Myocyte (in vitro differentiated cells): ENCODE measurements around the gene CTAGE4. TPM values are rescaled to one million over a fixed set of nuclear protein-coding genes. Genes with fewer than 3 reads are reported as not detected.
"Not testable (repeated sequence)": the region's sequence is repeated elsewhere in the genome, so short reads cannot be mapped to it uniquely, and the experiment has no call there.

Experiments used
- DNase-seq: peaks from one replicate; pipeline ENCODE4 v3.0.0-alpha.2; 2012; ENCODE audit warnings: low read depth
- polyA plus RNA-seq: library from polyadenylated mRNA; unstranded; fragments of >200 nt; gene quantifications from one replicate; pipeline ENCODE4 v1.2.1, GENCODE V29; 2012; ENCODE audit warnings: missing spikeins
- total RNA-seq: library from RNA; depleted of rRNA; stranded (reverse); fragments of >200 nt; gene quantifications from 2 replicates; pipeline ENCODE4 v1.2.3, GENCODE V29; 2014

CTAGE4 gene, protein sequence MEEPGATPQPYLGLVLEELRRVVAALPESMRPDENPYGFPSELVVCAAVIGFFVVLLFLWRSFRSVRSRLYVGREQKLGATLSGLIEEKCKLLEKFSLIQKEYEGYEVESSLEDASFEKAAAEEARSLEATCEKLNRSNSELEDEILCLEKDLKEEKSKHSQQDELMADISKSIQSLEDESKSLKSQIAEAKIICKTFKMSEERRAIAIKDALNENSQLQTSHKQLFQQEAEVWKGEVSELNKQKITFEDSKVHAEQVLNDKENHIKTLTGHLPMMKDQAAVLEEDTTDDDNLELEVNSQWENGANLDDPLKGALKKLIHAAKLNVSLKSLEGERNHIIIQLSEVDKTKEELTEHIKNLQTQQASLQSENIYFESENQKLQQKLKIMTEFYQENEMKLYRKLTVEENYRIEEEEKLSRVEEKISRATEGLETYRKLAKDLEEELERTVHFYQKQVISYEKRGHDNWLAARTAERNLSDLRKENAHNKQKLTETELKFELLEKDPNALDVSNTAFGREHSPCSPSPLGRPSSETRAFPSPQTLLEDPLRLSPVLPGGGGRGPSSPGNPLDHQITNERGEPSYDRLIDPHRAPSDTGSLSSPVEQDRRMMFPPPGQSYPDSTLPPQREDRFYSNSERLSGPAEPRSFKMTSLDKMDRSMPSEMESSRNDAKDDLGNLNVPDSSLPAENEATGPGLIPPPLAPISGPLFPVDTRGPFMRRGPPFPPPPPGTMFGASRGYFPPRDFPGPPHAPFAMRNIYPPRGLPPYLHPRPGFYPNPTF
- not detected in 2 replicates for total RNA-seq
- polyA plus RNA-seq: not detected

DNA sequence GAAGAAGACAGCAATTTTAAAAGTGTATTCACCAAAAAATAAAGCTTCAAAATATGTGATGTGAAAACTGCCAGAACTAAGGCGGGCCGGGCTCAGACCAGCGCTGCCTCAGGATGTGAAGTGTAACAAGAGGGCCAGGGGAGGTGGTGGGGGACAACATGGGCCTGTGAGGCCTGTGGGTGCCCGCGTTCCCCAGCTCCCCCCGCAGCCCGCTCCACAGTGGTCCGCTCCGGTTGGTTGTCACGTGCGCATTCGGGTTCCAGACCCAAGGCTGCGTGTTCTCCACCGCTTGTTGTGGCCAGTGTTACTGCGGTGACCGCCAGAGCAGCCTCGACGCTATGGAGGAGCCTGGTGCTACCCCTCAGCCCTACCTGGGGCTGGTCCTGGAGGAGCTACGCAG lies at the start of gene CTAGE4:
Gene CTAGE4 (plus strand): TSS at position 301 of the 400 bp plus-strand sequence. CDS start 38 bp downstream, at position 339.
- DNase-seq: not testable (repeated sequence)

DNA sequence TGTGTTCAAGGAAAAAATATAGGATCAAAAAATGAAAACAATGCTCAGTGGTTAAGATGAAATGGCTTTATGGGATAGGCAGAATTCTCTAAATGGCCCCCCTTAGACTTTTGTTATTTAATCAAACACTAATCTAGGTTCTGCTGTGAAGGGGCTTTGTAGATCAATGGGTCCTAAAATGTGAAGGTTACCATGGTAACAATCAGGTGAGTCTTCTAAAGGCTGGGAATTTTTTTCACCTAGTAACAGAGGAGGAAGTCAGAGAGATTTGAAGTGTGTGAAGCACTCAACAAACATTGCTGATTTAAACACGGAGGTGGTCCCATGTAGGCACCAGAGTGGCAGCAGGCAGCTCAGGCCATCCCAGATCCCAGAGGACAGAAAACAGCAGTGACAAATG lies 49.1 kb upstream of the CTAGE4 start:
- no peak for DNase-seq

DNA sequence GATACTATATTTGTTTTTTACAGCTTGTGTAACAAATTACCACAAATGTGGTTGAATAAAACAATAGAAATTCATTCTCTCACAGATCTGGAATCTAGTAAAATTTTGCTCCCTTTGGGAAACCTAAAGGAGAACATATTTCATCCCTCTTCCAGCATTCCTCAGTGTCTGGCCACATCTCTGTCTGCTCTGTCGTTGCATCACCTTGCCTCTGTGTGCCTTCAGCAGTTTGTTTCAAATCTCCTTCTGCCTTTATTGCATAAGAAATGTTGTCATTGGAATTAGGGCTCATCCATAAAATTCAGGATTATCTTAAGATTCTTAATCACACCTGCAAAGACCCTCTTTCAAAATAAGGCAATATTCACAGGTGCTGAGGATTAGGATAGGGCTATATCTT lies 45.8 kb upstream of the CTAGE4 start:
- DNase-seq: no peak

DNA sequence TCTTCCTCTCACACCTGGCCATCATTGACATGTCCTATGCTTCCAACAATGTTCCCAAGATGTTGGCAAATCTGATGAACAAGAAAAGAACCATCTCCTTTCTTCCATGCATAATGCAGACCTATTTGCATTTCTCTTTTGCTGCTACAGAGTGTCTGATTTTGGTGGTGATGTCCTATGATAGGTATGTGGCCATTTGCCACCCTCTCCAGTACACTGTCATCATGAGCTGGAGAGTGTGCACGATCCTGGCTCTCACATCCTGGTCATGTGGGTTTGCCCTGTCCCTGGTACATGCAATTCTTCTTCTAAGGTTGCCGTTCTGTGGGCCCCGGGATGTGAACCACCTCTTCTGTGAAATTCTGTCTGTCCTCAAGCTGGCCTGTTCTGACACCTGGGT lies 41.1 kb upstream of the CTAGE4 start:
- DNase-seq: no peak

DNA sequence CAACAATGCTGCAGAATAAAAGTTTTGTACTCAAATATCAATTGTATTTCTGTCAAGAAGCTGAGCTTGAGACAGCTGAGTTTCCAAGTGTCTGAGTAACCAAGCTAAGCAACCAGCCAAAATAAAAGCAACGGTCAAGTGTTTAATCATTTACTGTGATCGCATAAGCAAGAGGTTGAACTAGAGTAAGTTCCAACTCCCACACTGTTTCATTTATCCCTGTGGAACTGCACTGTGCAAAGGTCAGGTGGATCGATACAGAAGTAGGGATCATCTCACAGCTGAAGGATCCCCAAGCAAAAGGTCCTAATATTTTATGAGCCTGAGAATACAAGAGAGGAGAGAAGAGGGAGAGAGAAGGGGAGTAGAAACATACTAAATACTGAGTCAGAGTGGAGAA lies 38.8 kb upstream of the CTAGE4 start:
- DNase-seq: no peak

DNA sequence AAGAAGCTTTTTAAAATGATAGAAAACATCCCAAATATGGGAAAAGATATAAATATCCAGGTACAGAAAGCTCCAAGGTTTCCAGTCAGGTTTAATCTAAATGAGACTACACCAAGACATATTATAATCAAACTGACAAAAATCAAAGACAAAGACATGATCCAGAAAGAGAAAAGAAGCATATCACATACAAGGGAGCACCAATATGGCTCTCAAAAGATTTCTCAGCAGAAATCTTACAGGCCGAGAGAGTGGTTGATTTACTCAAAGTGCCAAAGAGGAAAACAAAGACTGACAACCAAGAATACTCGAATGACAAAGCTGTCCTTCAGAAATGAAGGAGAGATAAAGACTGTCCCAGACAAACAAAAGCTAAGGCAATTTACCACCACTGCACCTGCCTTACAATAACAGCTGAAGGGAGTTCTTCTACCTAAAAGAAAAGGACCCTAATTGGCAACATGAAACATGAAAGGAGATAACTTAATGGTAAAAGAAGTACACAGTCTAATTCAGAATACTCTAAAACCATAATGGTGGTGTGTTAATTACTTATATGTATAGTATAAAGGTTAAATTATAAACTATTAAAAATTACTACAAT lies 34.9 kb upstream of the CTAGE4 start:
- no peak for DNase-seq

DNA sequence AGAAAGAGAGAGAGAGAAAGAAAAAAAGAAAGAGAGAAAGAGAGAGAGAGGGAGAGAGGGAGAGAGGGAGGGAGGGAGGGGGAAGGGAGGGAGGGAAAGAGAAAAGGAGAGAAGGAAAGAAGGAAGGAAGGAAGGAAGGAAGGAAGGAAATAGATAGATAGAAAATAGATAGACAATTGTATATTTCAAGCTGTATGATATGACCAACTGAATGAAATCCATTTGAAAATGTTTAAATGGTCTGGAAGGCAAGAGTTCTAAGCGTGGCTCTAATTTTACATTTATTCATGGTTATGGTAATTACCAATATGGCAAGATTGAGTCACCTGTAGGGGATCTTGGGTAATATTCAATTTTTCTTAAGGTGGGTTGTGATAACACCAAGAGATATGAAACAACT lies 24.4 kb upstream of the CTAGE4 start:
- DNase-seq: no peak

DNA sequence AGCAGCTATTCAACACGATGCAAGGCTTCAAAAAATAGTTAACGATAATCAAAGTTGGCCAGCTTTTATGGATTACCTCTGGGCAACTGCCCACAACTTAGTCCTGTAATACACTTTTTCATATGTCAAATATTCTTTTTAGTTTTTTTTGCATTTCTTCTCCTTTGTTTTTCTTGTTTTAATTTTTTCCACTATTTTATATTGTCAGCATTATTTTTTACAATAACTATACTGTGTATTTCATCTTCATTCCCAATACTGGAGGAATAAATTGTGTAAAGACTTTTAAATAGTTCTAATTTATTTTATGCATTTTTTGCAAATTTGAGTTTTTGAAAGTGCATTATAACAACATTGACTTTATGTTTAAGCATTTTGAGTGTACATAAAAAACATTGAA lies 18.5 kb upstream of the CTAGE4 start:
- DNase-seq: no peak

DNA sequence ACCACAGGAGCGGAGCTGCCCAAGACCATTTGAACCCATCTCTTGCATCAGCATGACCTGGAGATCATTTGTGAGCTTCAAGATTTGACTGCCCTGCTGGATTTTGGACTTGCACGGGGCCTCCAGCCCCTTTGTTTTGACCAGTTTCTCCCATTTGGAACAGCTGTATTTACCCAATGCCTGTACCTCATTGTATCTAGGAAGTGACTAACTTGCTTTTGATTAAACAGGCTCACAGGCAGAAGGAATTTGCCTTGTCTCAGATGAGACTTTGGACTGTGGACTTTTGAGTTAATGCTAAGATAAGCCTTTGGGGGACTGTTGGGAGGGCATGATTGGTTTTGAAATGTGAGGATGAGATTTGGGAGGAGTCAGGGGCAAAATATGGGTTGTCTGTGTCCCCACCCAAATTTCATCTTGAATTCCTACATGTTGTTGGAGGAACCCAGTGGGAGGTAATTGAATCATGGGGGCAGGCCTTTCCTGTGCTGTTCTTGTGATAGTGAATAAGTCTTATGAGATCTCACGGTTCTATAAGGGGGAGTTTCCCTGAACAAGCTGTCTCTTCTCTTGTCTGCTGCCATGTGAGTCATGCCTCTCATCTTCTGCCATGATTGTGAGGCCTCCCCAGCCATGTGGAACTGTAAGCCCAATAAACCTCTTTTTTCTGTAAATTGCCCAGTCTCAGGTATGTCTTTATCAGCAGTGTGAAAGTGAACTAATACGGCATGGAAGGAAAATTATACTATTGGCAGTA lies 11.5 kb upstream of the CTAGE4 start:
- DNase-seq: not testable (repeated sequence)

DNA sequence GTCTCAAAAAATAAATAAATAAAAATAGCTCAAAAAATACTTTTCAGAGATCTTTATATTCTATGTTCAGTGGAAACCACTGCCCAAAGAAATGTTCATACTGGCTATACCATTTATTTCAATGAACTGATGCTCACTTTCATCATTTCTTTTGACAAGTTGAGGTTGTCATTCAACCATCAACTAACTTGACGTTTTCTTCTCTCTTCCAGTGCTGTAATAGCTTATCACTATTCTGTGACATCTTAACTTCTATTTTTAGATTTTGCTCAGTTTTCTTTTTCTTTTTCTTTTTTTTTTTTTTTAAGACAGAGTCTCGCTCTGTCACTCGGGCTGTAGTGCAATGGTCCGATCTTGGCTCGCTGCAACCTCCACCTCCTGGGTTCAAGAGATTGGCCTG lies 8.7 kb upstream of the CTAGE4 start:
- no peak for DNase-seq

DNA sequence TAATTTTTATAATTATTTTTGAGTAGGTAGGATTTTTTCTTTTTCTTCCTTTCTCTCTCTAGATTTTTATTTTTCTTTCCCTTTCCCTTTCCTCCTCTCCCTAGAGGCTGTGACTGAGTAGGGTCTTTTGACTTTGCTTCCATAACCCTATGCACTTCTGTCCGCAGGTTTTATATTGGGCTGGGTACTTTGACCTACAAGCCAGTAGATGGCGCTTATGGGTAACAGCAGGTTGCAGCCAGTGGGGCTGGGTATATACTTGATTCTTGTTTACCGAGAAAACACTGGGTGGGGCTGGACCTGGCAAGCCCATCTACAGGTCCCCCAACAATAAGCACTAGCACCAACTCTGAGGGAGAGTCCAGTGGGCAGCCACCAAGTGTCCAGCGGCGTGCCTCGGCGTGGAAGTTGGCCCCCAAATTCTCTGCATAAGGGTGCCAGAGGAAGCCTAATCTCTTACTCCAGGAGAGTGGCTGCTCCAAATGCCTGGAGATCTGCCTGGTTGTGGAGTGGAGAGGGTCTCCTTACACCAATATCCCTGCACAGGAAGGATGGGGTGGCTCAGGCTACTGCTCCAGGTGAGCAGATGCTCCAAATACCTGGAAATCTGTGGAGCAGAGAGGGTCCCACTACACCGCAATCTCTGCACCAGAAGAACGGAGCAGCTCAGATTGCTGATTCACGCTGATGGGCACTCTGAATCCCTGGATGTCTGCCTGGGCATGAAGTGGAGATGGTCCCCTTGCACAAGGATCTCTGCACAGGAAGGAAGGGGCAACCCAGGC lies 4.7 kb upstream of the CTAGE4 start:
- peak; percentile 12 for DNase-seq

DNA sequence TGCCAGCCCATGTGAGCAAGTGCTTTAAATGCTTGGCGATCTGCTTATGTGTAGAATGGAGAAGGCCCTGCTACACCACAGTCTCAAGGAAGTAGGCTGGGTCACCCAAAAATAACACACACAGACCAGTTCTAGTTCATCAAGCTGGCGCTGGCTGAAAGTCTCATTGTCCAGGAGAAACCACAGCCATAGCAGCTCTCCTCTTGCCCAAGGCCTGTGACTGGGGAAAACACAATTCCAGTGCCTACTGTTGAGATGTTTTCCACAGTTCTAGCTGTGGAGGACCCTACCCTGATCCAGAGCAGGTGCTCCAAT lies 4.1 kb upstream of the CTAGE4 start:
- DNase-seq: not testable (repeated sequence)

DNA sequence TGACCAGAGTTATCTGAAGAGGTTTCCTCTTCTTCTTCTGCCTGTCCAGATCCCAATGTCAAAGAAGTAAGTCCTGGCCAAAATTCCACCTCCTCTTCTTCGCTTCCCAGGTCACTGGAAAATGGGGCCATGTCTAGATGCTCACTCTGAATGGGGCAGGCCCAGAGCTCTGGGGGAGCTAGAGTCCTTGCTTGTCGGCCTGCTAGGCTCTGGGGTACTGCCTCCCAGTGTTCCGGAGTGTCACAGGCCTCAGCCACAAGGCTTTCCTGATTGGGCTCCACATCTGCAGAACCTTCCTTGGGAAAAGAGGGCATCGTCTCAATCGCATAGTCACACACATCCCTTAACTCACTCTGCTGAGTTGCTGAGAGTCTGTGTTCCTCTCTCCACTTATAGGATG lies 4.6 kb downstream of the CTAGE4 start:
- DNase-seq: not testable (repeated sequence)

DNA sequence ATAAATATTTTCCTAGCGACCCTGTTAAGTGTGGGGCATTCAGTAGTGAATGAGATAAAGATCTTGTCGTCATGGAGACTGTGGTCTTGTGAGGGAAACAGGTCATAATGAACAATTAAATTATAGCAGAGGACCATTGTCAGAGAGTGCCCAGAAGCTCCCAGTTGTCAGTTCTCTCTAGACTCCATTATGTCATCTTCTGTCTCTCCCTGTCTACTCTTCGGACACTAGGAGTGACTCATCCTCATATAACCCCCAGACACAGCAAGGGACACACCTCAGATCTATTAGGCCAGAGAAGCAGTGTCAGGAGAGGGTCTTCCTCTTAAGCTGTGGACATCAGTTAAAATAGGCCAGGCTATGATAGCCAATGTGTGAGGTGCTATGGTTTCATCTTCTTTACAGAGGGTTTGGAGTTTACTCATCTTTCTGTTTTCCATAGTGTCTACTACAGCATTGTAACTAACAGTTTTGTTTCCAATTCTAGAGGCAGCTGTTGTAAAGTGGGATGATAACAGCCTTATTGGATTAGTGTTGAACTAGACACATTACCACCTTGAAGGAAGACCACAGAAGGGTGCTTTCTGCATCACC lies 5.4 kb downstream of the CTAGE4 start:
- not testable (repeated sequence) for DNase-seq

DNA sequence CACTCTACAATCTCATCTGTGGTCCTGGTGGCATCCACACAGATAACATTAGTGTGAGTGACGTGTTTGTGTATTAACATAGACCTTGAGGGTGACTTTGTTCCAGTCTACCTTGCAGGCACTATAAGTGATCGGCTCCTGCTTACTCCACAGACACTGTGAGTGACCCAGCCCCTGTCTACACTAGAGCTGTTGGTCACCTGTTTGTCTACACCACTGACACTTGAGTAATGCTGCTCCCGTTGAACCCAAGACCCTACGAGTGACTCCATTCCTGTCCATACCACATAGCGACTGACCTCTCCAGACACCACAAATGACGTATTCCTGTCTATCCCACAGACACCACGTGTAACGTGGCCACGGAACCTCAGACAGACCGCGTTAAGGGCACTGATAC lies 10.5 kb downstream of the CTAGE4 start:
- not testable (repeated sequence) for DNase-seq

DNA sequence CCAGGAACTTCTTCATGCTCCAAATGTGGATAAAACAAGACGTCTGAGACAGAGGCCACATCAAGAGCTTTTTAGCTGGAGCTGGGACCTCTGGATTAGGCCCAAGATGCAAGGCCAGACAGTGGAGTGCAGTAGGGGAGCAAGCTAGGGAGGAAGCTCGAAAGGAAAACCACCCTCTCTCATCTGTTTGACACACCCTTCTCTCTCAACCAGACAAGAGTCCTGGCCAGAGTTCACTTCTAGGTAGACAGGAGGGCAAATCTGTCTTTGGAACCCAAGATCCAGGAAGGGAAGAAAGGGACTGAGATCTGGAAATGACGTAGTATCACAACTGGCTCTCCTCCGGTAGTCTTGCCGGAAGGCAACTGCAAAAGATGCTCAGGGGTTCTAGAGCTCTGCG lies 11.2 kb downstream of the CTAGE4 start:
- DNase-seq: not testable (repeated sequence)

DNA sequence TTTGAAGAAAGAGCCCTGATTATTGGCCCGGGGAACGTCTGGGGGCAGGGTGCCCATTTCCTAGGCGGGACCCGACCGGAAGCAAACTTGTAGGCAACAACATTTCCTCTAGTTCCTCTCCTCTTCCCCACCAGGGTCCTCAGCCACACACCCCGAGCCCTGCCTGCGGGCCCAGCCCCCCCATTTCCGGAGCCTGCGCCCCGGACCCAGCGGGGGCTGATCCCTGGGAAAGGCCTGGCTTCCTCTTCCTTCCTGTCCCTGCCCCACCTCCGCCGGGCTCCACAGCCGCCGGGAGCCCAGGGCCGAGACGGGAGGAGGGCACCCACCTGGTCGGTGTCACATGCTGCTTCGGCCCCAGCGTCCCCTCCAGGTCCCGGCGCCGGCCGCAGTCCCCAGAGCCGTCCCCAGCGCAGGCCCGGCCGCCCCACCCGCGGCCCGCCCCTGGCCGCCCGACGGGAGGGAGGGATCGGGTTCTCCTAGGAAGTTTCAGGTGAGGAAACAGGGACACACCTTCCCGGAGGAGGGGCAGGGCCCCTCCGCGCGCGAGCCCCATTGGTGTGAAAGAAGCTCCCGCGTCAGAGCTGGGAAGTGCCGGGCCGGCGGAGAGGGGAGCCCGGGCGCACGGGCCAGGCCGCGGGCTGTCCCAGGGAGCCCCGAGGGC lies 12.1 kb downstream of the CTAGE4 start, which contains the start of gene ARHGEF35:
Gene ARHGEF35 (minus strand): TSS at position 622 of the 661 bp plus-strand sequence. CDS start 7,450 bp downstream, outside the sequence.
- not testable (repeated sequence) for DNase-seq

DNA sequence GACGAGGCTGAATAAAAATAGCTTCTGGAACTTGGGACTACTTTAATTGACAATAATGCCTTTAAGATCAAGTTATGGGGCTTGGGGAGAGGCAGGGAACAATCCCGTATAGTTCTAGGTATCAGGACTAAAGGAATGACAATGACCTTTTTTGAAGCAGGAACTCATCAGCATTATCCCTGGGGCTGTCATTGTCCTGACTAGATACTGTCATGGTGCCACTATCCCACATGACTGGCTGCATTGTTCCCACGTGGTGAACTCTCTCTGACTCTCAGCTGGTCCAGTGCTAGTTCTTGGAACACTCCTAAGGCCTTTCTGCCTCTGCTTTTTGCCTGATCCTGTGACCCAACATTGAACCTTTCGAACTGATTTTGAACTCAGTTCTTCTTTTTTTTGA lies 15.7 kb downstream of the CTAGE4 start:
- DNase-seq: not testable (repeated sequence)

DNA sequence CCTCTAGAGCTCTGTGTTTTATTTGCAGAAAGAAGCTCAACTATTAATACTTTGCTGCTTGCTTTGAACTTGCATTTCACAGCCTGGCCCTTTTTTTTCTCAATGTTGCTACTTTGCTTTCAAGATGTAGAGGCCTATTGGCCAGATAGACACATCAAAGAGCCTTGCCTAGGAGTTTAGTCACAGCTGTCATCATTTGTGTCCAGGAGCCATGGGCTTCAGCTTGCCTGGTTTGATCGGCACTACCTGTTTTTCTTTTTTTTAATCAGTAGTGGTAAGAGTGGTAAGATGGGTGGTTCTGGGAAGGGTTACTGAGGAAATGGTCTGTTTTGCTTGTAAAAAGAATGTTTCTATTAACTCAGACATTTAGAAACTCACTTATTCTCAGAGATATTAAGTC lies 18.7 kb downstream of the CTAGE4 start:
- not testable (repeated sequence) for DNase-seq
